GM08714 (cell line): ENCODE data around the gene IWS1.
"Not testable (repeated sequence)": the region's sequence is repeated elsewhere in the genome, so short reads cannot be mapped to it uniquely, and the experiment has no call there.

Source experiments
- H3K4me3 ChIP-seq: fragments of 200-500 bp; sonication (Bioruptor generic); 2 replicates; pipeline ENCODE4 v1.5.1; 2014; ENCODE audit warnings: mild to moderate bottlenecking, low read length, inconsistent platforms
- ZNF274 ChIP-seq: IDR thresholded peaks from 2 replicates; pipeline ENCODE4 v1.6.1; 2012; ENCODE audit warnings: mild to moderate bottlenecking, low read depth, low read length

IWS1 gene

GRCh38 chr2:127545796-127546195, 19.5 kb upstream of the IWS1 start:
- TF ChIP-seq ZNF274: no peak
- H3K4me3 ChIP-seq: no peak overlapping the region

- TF ChIP-seq ZNF274: no peak
- H3K4me3 ChIP-seq: no peak overlapping the region
Observed at GRCh38 chr2:127545189-127545588, 18.9 kb upstream of the IWS1 start.

GRCh38 chr2:127543013-127543501, 16.8 kb upstream of the IWS1 start:
- H3K4me3 ChIP-seq: not testable (repeated sequence)

GRCh38 chr2:127542231-127542630, 15.9 kb upstream of the IWS1 start:
- no peak for TF ChIP-seq ZNF274
- H3K4me3 ChIP-seq: no peak overlapping the region

GRCh38 chr2:127541809-127542208, 15.5 kb upstream of the IWS1 start:
- no peak overlapping the region for H3K4me3 ChIP-seq
- no peak for TF ChIP-seq ZNF274

GRCh38 chr2:127537644-127538043, 11.4 kb upstream of the IWS1 start:
- H3K4me3 ChIP-seq: no peak overlapping the region
- TF ChIP-seq ZNF274: no peak

- no peak for TF ChIP-seq ZNF274
- H3K4me3 ChIP-seq: no peak overlapping the region
Observed at GRCh38 chr2:127536707-127537541, 10.6 kb upstream of the IWS1 start.

- H3K4me3 ChIP-seq: no peak overlapping the region
- TF ChIP-seq ZNF274: no peak
Observed at GRCh38 chr2:127535918-127536317, 9.6 kb upstream of the IWS1 start.

- no peak for TF ChIP-seq ZNF274
- no peak within 1 kb of the TSS for H3K4me3 ChIP-seq
Observed at GRCh38 chr2:127535422-127535901, 9.2 kb upstream of the IWS1 start, which contains the start of gene MYO7B. MYO7B (plus strand) TSS chr2:127535683; CDS start chr2:127559723, 24,040 bp downstream.

- no peak for TF ChIP-seq ZNF274
- H3K4me3 ChIP-seq: no peak overlapping the region
Observed at GRCh38 chr2:127532296-127532695, 6.0 kb upstream of the IWS1 start.

- no peak overlapping the region for H3K4me3 ChIP-seq
- TF ChIP-seq ZNF274: no peak
Observed at GRCh38 chr2:127531221-127531648, 4.9 kb upstream of the IWS1 start.

- TF ChIP-seq ZNF274: no peak
- H3K4me3 ChIP-seq: no peak overlapping the region
Observed at GRCh38 chr2:127530245-127531140, 4.2 kb upstream of the IWS1 start.

- not testable (repeated sequence) for H3K4me3 ChIP-seq
Observed at GRCh38 chr2:127529416-127529815, 3.1 kb upstream of the IWS1 start.

GRCh38 chr2:127528487-127528886, 2.2 kb upstream of the IWS1 start:
- TF ChIP-seq ZNF274: no peak
- H3K4me3 ChIP-seq: no peak overlapping the region
